GDM1 (cell line): ENCODE measurements around the gene MUC5AC.
"Not testable (repeated sequence)": the region's sequence is repeated elsewhere in the genome, so short reads cannot be mapped to it uniquely, and the experiment has no call there.

Experiments
- DNase-seq: peaks from one replicate; lab custom pipeline; 2025; lab: John Stamatoyannopoulos, UW

MUC5AC gene

GRCh38 chr11:1237128-1237580 lies 79.4 kb downstream of the MUC5AC start:
- no peak for DNase-seq

DNA sequence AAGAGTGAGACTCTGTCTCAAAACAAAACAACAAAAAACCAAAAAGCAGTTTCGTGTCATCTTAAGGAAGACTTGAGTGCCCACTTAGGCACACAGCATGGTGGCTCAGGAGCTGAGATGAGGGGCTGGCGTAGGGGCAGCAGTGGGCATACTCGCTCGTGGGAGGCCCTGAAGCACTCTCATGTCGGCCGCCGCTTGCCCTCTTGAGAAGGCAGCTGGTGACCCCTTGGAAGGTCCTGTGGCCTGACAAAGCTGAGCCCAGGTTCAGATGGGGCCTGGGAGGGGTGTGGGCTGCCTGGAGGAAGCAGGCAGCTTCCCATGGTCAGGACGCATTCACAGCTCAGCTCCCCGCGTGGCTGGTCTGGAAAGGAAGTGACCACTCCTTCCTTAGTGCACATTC lies 80.1 kb downstream of the MUC5AC start:
- no peak for DNase-seq

GRCh38 chr11:1238767-1239595 lies 81.2 kb downstream of the MUC5AC start:
- DNase-seq = no peak

GRCh38 chr11:1239596-1240205 lies 81.9 kb downstream of the MUC5AC start:
- no peak for DNase-seq

GRCh38 chr11:1240771-1241170 lies 83.0 kb downstream of the MUC5AC start:
- no peak for DNase-seq

GRCh38 chr11:1241706-1242105 lies 84.0 kb downstream of the MUC5AC start:
- DNase-seq = no peak

DNA sequence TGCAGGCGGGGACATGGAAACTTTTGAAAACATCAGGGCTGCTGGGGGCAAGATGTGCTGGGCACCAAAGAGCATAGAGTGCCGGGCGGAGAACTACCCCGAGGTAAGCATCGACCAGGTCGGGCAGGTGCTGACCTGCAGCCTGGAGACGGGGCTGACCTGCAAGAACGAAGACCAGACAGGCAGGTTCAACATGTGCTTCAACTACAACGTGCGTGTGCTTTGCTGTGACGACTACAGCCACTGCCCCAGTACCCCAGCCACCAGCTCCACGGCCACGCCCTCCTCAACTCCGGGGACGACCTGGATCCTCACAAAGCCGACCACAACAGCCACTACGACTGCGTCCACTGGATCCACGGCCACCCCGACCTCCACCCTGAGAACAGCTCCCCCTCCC lies 84.5 kb downstream of the MUC5AC start:
- no peak for DNase-seq

GRCh38 chr11:1242751-1243150 lies 85.0 kb downstream of the MUC5AC start:
- DNase-seq = not testable (repeated sequence)

DNA sequence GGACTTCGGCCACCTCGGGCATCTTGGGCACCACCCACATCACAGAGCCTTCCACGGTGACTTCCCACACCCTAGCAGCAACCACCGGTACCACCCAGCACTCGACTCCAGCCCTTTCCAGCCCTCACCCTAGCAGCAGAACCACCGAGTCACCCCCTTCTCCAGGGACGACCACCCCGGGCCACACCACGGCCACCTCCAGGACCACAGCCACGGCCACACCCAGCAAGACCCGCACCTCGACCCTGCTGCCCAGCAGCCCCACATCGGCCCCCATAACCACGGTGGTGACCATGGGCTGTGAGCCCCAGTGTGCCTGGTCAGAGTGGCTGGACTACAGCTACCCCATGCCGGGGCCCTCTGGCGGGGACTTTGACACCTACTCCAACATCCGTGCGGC lies 85.8 kb downstream of the MUC5AC start:
- not testable (repeated sequence) for DNase-seq

- not testable (repeated sequence) for DNase-seq
These were observed 86.8 kb downstream of the MUC5AC start for GRCh38 chr11:1244557-1244956.

- not testable (repeated sequence) for DNase-seq
These were observed 88.0 kb downstream of the MUC5AC start for GRCh38 chr11:1245717-1246116.

DNA sequence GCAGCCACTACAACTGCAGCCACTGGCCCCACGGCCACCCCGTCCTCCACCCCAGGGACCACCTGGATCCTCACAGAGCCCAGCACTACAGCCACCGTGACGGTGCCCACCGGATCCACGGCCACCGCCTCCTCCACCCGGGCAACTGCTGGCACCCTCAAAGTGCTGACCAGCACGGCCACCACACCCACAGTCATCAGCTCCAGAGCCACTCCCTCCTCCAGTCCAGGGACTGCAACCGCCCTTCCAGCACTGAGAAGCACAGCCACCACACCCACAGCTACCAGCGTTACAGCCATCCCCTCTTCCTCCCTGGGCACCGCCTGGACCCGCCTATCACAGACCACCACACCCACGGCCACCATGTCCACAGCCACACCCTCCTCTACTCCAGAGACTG lies 88.5 kb downstream of the MUC5AC start:
- DNase-seq = not testable (repeated sequence)

GRCh38 chr11:1247026-1247425 lies 89.3 kb downstream of the MUC5AC start:
- not testable (repeated sequence) for DNase-seq

GRCh38 chr11:1248951-1249350 lies 91.2 kb downstream of the MUC5AC start:
- not testable (repeated sequence) for DNase-seq

- not testable (repeated sequence) for DNase-seq
These were observed 92.7 kb downstream of the MUC5AC start for GRCh38 chr11:1250411-1250810.
